HCT116 (cell line): ENCODE measurements around the gene UPK3BL1.
"Not testable (repeated sequence)": the region's sequence is repeated elsewhere in the genome, so short reads cannot be mapped to it uniquely, and the experiment has no call there.

Experiments used
- POLR2A ChIP-seq: IDR thresholded peaks from 2 replicates; pipeline ENCODE4 v1.7.0; 2011; ENCODE audit warnings: borderline replicate concordance; ENCODE audit not compliant: insufficient read depth, insufficient read length; ENCODE audit errors: extremely low read depth
- SIN3A ChIP-seq: IDR thresholded peaks from 2 replicates; pipeline ENCODE4 v1.6.1; 2012; ENCODE audit warnings: low read depth
- YY1 ChIP-seq: IDR thresholded peaks from 2 replicates; pipeline ENCODE4 v1.6.1; 2011; ENCODE audit warnings: low read length, low read depth, moderate library complexity, mild to moderate bottlenecking; ENCODE audit not compliant: insufficient replicate concordance; ENCODE audit errors: extremely low read depth
- ZFX ChIP-seq: fragments of 450-650 bp; IDR thresholded peaks from 2 replicates; pipeline ENCODE4 v1.6.1; 2017
- TF ChIP-seq, protein P1 (sequence below): IDR thresholded peaks from 2 replicates; pipeline ENCODE4 v1.6.1; 2012; ENCODE audit warnings: low read depth

DNA sequence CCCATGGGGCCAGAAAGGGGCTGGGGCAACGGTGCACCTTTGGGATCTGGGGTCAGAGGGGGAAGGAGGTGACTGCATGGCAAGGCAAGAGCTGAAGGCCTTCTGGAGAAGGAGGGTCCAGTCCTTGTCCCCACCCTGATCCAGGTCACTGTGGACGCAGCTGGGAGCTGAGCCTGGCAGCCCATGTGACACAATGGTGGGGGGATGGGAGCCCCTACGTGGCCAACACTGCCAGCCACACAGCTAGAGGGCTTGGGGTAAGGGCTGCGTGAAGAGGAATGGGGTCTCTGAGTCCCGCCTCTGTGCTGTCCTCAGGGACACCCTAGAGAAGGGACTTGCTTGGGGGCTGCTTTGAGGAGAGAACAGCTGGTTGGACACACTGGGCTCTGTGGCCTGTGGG, 38.2 kb upstream of the UPK3BL1 start:
- not testable (repeated sequence) for TF ChIP-seq YY1, POLR2A, ZFX, SIN3A
- TF ChIP-seq, protein P1, sequence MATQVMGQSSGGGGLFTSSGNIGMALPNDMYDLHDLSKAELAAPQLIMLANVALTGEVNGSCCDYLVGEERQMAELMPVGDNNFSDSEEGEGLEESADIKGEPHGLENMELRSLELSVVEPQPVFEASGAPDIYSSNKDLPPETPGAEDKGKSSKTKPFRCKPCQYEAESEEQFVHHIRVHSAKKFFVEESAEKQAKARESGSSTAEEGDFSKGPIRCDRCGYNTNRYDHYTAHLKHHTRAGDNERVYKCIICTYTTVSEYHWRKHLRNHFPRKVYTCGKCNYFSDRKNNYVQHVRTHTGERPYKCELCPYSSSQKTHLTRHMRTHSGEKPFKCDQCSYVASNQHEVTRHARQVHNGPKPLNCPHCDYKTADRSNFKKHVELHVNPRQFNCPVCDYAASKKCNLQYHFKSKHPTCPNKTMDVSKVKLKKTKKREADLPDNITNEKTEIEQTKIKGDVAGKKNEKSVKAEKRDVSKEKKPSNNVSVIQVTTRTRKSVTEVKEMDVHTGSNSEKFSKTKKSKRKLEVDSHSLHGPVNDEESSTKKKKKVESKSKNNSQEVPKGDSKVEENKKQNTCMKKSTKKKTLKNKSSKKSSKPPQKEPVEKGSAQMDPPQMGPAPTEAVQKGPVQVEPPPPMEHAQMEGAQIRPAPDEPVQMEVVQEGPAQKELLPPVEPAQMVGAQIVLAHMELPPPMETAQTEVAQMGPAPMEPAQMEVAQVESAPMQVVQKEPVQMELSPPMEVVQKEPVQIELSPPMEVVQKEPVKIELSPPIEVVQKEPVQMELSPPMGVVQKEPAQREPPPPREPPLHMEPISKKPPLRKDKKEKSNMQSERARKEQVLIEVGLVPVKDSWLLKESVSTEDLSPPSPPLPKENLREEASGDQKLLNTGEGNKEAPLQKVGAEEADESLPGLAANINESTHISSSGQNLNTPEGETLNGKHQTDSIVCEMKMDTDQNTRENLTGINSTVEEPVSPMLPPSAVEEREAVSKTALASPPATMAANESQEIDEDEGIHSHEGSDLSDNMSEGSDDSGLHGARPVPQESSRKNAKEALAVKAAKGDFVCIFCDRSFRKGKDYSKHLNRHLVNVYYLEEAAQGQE = not testable (repeated sequence)
